ENCODE results near the gene LRIT3.
"Not testable (repeated sequence)": the region's sequence is repeated elsewhere in the genome, so short reads cannot be mapped to it uniquely, and the experiment has no call there.

DNA sequence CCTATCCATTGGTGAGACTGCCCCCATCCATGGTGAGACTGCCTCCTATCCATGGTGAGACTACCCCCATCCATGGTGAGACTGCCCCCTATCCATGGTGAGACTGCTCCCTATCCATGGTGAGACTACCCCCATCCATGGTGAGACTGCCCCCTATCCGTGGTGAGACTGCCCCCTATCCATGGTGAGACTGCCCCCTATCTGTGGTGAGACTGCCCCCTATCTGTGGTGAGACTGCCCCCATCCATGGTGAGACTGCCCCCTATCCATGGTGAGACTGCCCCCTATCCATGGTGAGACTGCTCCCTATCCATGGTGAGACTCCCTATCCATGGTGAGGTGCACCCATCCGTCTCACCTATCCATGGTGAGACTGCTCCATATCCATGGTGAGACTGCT, 27.6 kb downstream of the LRIT3 start:
- TF ChIP-seq EZH2 (IDR thresholded peaks at IDR 0.05; ENCODE audit: insufficient read depth, poor library complexity, severe bottlenecking); EZH2phosphoT487 (IDR thresholded peaks at IDR 0.05; ENCODE audit: insufficient read depth, low read depth): not testable (repeated sequence)

Data from GM23248 (cell line).